ENCODE results near the gene CPNE2.

DNA sequence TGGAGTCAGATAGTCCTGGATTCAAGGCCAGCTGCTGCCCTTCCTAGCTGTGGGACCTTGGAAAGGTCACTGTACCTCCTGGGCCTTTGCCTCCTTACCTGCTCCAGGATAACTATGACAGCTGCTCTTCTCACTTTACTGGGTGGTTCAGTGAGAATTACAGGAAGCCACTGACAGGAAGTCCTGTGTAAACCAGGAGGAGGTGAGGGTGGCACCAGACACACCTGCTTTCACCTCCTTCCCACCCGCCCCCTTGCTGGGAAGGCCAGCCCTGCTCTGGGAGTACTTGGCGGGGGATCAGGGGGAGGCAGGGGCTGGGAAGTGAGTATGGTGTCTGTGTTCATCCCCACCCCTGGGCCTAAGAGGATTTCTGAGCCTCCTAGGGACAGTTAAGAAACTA lies 42.6 kb downstream of the CPNE2 start:
- TF ChIP-seq, protein P1, sequence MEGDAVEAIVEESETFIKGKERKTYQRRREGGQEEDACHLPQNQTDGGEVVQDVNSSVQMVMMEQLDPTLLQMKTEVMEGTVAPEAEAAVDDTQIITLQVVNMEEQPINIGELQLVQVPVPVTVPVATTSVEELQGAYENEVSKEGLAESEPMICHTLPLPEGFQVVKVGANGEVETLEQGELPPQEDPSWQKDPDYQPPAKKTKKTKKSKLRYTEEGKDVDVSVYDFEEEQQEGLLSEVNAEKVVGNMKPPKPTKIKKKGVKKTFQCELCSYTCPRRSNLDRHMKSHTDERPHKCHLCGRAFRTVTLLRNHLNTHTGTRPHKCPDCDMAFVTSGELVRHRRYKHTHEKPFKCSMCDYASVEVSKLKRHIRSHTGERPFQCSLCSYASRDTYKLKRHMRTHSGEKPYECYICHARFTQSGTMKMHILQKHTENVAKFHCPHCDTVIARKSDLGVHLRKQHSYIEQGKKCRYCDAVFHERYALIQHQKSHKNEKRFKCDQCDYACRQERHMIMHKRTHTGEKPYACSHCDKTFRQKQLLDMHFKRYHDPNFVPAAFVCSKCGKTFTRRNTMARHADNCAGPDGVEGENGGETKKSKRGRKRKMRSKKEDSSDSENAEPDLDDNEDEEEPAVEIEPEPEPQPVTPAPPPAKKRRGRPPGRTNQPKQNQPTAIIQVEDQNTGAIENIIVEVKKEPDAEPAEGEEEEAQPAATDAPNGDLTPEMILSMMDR (IDR thresholded peaks at IDR 0.05): no peak
- TF ChIP-seq SIN3A (IDR thresholded peaks at IDR 0.05; ENCODE audit: borderline replicate concordance, insufficient read depth, low read depth, low read length) (no peak), POLR2AphosphoS5 (IDR thresholded peaks at IDR 0.05; ENCODE audit: low read depth, low read length) (no peak)
